ENCODE results near the gene MMEL1.
"Not testable (repeated sequence)": the region's sequence is repeated elsewhere in the genome, so short reads cannot be mapped to it uniquely, and the experiment has no call there.

The MMEL1 gene

GRCh38 chr1:2557482-2558400 lies 75.1 kb downstream of the MMEL1 start:
- DNase-seq (ENCODE audit: low spot score) = no peak

GRCh38 chr1:2556678-2557481 lies 75.9 kb downstream of the MMEL1 start:
- DNase-seq (ENCODE audit: low spot score) = no peak

GRCh38 chr1:2556277-2556677 lies 76.5 kb downstream of the MMEL1 start, which contains the start of gene TNFRSF14:
TNFRSF14 (plus strand) TSS chr1:2556371; CDS start chr1:2556665, 294 bp downstream.
- peak; percentile 25 for DNase-seq (ENCODE audit: low spot score)

GRCh38 chr1:2555634-2556276 lies 77.1 kb downstream of the MMEL1 start:
- no peak for DNase-seq (ENCODE audit: low spot score)

- DNase-seq (ENCODE audit: low spot score) = peak; percentile 28
Measured at GRCh38 chr1:2554621-2555387, 78.0 kb downstream of the MMEL1 start.

GRCh38 chr1:2553871-2554620 lies 78.8 kb downstream of the MMEL1 start:
- DNase-seq (ENCODE audit: low spot score) = no peak

- not testable (repeated sequence) for DNase-seq (ENCODE audit: low spot score)
Measured at GRCh38 chr1:2553076-2553475, 79.7 kb downstream of the MMEL1 start.

- DNase-seq (ENCODE audit: low spot score) = no peak
Measured at GRCh38 chr1:2552189-2552588, 80.6 kb downstream of the MMEL1 start.

- DNase-seq (ENCODE audit: low spot score) = not testable (repeated sequence)
Measured at GRCh38 chr1:2551544-2551943, 81.3 kb downstream of the MMEL1 start.

- DNase-seq (ENCODE audit: low spot score) = not testable (repeated sequence)
Measured at GRCh38 chr1:2550309-2550861, 82.4 kb downstream of the MMEL1 start.

GRCh38 chr1:2549367-2550029 lies 83.3 kb downstream of the MMEL1 start:
- DNase-seq (ENCODE audit: low spot score) = not testable (repeated sequence)

GRCh38 chr1:2548068-2548589 lies 84.7 kb downstream of the MMEL1 start:
- DNase-seq (ENCODE audit: low spot score) = peak; percentile 86

GRCh38 chr1:2547210-2548067 lies 85.4 kb downstream of the MMEL1 start:
- no peak for DNase-seq (ENCODE audit: low spot score)

GRCh38 chr1:2546515-2547209 lies 86.2 kb downstream of the MMEL1 start:
- peak; percentile 76 for DNase-seq (ENCODE audit: low spot score)

GRCh38 chr1:2545754-2546514 lies 86.9 kb downstream of the MMEL1 start:
- DNase-seq (ENCODE audit: low spot score) = peak; percentile 75

- no peak for DNase-seq (ENCODE audit: low spot score)
Measured at GRCh38 chr1:2544875-2545640, 87.8 kb downstream of the MMEL1 start.

Data from cerebellar cortex (tissue), 1 donor.